Measurements from ENCODE around the gene RSPO4. TPM values are rescaled to one million over a fixed set of nuclear protein-coding genes. Genes with fewer than 3 reads are reported as not detected.

RSPO4 gene
- total RNA-seq, 4 donors from 2014 or later, result 0.27 to 0.47 (median 0.27) TPM; not detected in 1

- Histone ChIP-seq H3K36me3 (no peaks in the 10 kb centered on the region), H3K4me1 (peaks cover 0 to 9% (median 0%) of the 10 kb centered on the region in 3 donors), H3K4me3 (no peak overlapping the region), H3K9me3 (no peaks in the 10 kb centered on the region), H3K27ac (no peak overlapping the region), H3K27me3 (peaks cover 62% of the 10 kb centered on the region)
- no CpG with 5 or more reads among the region's 8 CpGs for WGBS, 2 donors (ENCODE audit: low coverage in 1 of 2)
- no peak for TF ChIP-seq POLR2A (IDR thresholded peaks at IDR 0.05)
- TF ChIP-seq CTCF (IDR thresholded peaks at IDR 0.05), result no peak
- TF ChIP-seq EP300 (IDR thresholded peaks at IDR 0.05), result no peak
- TF ChIP-seq POLR2AphosphoS5 (IDR thresholded peaks at IDR 0.05), result no peak
- ATAC-seq, result no peak
These were observed 995 bp downstream of the RSPO4 start for GRCh38 chr20:1001116-1001515.

- no CpG with 5 or more reads among the region's 6 CpGs for WGBS, 2 donors (ENCODE audit: low coverage in 1 of 2)
- ATAC-seq, result no peak
- H3K27me3 ChIP-seq, result peaks cover 36% of the 10 kb centered on the region
- peaks cover 0 to 9% (median 0%) of the 10 kb centered on the region in 3 donors for H3K4me1 ChIP-seq
- no peak overlapping the region for H3K27ac ChIP-seq
- no peaks in the 10 kb centered on the region for H3K36me3 ChIP-seq
- TF ChIP-seq POLR2AphosphoS5 (IDR thresholded peaks at IDR 0.05) (no peak), POLR2A (IDR thresholded peaks at IDR 0.05) (no peak), CTCF (IDR thresholded peaks at IDR 0.05) (no peak), EP300 (IDR thresholded peaks at IDR 0.05) (no peak)
- H3K9me3 ChIP-seq, result no peaks in the 10 kb centered on the region
- no peak overlapping the region for H3K4me3 ChIP-seq
These were observed 3.8 kb downstream of the RSPO4 start for GRCh38 chr20:998231-998830.

GRCh38 chr20:997486-997885, 4.6 kb downstream of the RSPO4 start:
- H3K4me1 ChIP-seq, result peaks cover 0 to 7% (median 0%) of the 10 kb centered on the region in 3 donors
- H3K27me3 ChIP-seq, result peaks cover 31% of the 10 kb centered on the region
- H3K9me3 ChIP-seq, result no peaks in the 10 kb centered on the region
- H3K36me3 ChIP-seq, result no peaks in the 10 kb centered on the region
- ATAC-seq, result no peak
- TF ChIP-seq POLR2AphosphoS5 (IDR thresholded peaks at IDR 0.05) (no peak), CTCF (IDR thresholded peaks at IDR 0.05) (no peak), EP300 (IDR thresholded peaks at IDR 0.05) (no peak), POLR2A (IDR thresholded peaks at IDR 0.05) (no peak)
- no peak overlapping the region for H3K27ac ChIP-seq
- no peak overlapping the region for H3K4me3 ChIP-seq
- WGBS, 2 donors (ENCODE audit: low coverage in 1 of 2), result 79 to 92% methylated on average over 4 to 5 of the region's 6 CpGs

GRCh38 chr20:997016-997415, 5.1 kb downstream of the RSPO4 start:
- Histone ChIP-seq H3K4me1 (peaks cover 0 to 2% (median 0%) of the 10 kb centered on the region in 3 donors), H3K36me3 (no peaks in the 10 kb centered on the region), H3K27ac (no peak overlapping the region), H3K27me3 (peaks cover 31% of the 10 kb centered on the region), H3K4me3 (no peak overlapping the region), H3K9me3 (no peaks in the 10 kb centered on the region)
- no peak for TF ChIP-seq POLR2A (IDR thresholded peaks at IDR 0.05)
- TF ChIP-seq CTCF (IDR thresholded peaks at IDR 0.05), result no peak
- no peak for TF ChIP-seq EP300 (IDR thresholded peaks at IDR 0.05)
- TF ChIP-seq POLR2AphosphoS5 (IDR thresholded peaks at IDR 0.05), result no peak
- ATAC-seq, result no peak
- 80% methylated on average over 2 of the region's 8 CpGs; no CpG with 5 or more reads in 1 of the 2 donors for WGBS, 2 donors (ENCODE audit: low coverage in 1 of 2)

GRCh38 chr20:995170-995569, 6.9 kb downstream of the RSPO4 start:
- H3K27me3 ChIP-seq, result peaks cover 26% of the 10 kb centered on the region
- H3K4me1 ChIP-seq, result no peaks in the 10 kb centered on the region
- H3K27ac ChIP-seq, result no peak overlapping the region
- TF ChIP-seq POLR2AphosphoS5 (IDR thresholded peaks at IDR 0.05), result no peak
- TF ChIP-seq POLR2A (IDR thresholded peaks at IDR 0.05), result no peak
- TF ChIP-seq EP300 (IDR thresholded peaks at IDR 0.05), result no peak
- TF ChIP-seq CTCF (IDR thresholded peaks at IDR 0.05), result no peak
- 77 to 89% methylated on average over 5 to 8 of the region's 8 CpGs for WGBS, 2 donors (ENCODE audit: low coverage in 1 of 2)
- no peaks in the 10 kb centered on the region for H3K9me3 ChIP-seq
- H3K36me3 ChIP-seq, result no peaks in the 10 kb centered on the region
- no peak for ATAC-seq
- no peak overlapping the region for H3K4me3 ChIP-seq

All from gastroesophageal sphincter (tissue), 4 donors.